NCI-H1436 (cell line): ENCODE data around the gene STAG2.
"Not testable (repeated sequence)": the region's sequence is repeated elsewhere in the genome, so short reads cannot be mapped to it uniquely, and the experiment has no call there.

Source experiments
- DNase-seq: peaks from one replicate; lab custom pipeline; 2025; lab: John Stamatoyannopoulos, UW

Gene STAG2

GRCh38 chrX:123961268-123962005 lies at the start of gene STAG2:
TSS of gene STAG2 (plus strand) at chrX:123961706. CDS start at chrX:124022628, 60,922 bp downstream.
- peak; percentile 91 for DNase-seq

- DNase-seq: no peak
Observed at GRCh38 chrX:123917069-123917468, 44.4 kb upstream of the STAG2 start.

GRCh38 chrX:123918106-123918721 lies 43.3 kb upstream of the STAG2 start:
- no peak for DNase-seq

- no peak for DNase-seq
Observed at GRCh38 chrX:123920105-123920785, 41.3 kb upstream of the STAG2 start.

- DNase-seq: no peak
Observed at GRCh38 chrX:123923211-123923610, 38.3 kb upstream of the STAG2 start.

- DNase-seq: no peak
Observed at GRCh38 chrX:123924186-123924585, 37.3 kb upstream of the STAG2 start.

- DNase-seq: no peak
Observed at GRCh38 chrX:123927845-123928244, 33.7 kb upstream of the STAG2 start.

GRCh38 chrX:123932055-123932454 lies 29.5 kb upstream of the STAG2 start:
- not testable (repeated sequence) for DNase-seq

GRCh38 chrX:123943074-123943473 lies 18.4 kb upstream of the STAG2 start:
- no peak for DNase-seq

GRCh38 chrX:123943488-123943887 lies 18.0 kb upstream of the STAG2 start:
- no peak for DNase-seq

- no peak for DNase-seq
Observed at GRCh38 chrX:123949846-123950245, 11.7 kb upstream of the STAG2 start.

- no peak for DNase-seq
Observed at GRCh38 chrX:123959281-123960063, 2.0 kb upstream of the STAG2 start.

GRCh38 chrX:123960956-123961267 lies 594 bp upstream of the STAG2 start:
- no peak for DNase-seq

GRCh38 chrX:123962006-123962467 lies 531 bp downstream of the STAG2 start:
- DNase-seq: no peak

GRCh38 chrX:123962794-123963373 lies 1.4 kb downstream of the STAG2 start:
- DNase-seq: peak; percentile 91

- DNase-seq: no peak
Observed at GRCh38 chrX:123964156-123964834, 2.8 kb downstream of the STAG2 start.

GRCh38 chrX:123965712-123966111 lies 4.2 kb downstream of the STAG2 start:
- no peak for DNase-seq

- DNase-seq: no peak
Observed at GRCh38 chrX:123967497-123967896, 6.0 kb downstream of the STAG2 start.

GRCh38 chrX:123968383-123969050 lies 7.0 kb downstream of the STAG2 start:
- no peak for DNase-seq

GRCh38 chrX:123971982-123972381 lies 10.5 kb downstream of the STAG2 start:
- DNase-seq: no peak

- no peak for DNase-seq
Observed at GRCh38 chrX:123973921-123974320, 12.4 kb downstream of the STAG2 start.
